Measurements from ENCODE around the gene CACUL1. TPM values are rescaled to one million over a fixed set of nuclear protein-coding genes. Genes with fewer than 3 reads are reported as not detected.
"Not testable (repeated sequence)": the region's sequence is repeated elsewhere in the genome, so short reads cannot be mapped to it uniquely, and the experiment has no call there.

CACUL1 gene
- total RNA-seq, 1 donor from 2014 or later: 24.3 TPM

- DNase-seq (ENCODE audit: extremely low read depth, low read depth, low spot score): no peak
Measured at GRCh38 chr10:118692872-118693271, 61.9 kb downstream of the CACUL1 start.

GRCh38 chr10:118689070-118689858 is 65.5 kb downstream of the CACUL1 start:
- no peak for DNase-seq (ENCODE audit: extremely low read depth, low read depth, low spot score)

GRCh38 chr10:118687472-118687871 is 67.3 kb downstream of the CACUL1 start:
- DNase-seq (ENCODE audit: extremely low read depth, low read depth, low spot score): no peak

DNA sequence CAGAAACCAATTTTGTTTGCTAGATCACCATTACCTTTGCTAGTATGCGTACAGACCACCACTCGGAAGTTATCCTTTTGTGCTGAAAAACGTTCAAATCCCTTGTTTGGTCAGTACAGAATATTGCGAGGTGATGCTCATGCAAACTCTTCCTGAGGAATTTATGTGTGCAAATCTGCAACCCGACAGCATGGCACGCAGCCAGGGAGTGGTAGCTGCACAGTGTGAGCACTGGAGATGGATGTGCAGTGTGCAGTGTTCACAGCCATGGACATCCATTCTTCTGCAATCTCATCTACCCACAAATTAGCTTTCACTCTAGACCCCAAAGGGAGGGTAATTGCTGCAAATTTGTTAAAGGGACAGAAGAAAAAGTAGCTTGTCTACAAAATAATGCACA is 72.2 kb downstream of the CACUL1 start:
- DNase-seq (ENCODE audit: extremely low read depth, low read depth, low spot score): no peak

- no peak for DNase-seq (ENCODE audit: extremely low read depth, low read depth, low spot score)
Measured at GRCh38 chr10:118680197-118680596, 74.6 kb downstream of the CACUL1 start.

- DNase-seq (ENCODE audit: extremely low read depth, low read depth, low spot score): no peak
Measured at GRCh38 chr10:118674226-118674919, 80.4 kb downstream of the CACUL1 start.

DNA sequence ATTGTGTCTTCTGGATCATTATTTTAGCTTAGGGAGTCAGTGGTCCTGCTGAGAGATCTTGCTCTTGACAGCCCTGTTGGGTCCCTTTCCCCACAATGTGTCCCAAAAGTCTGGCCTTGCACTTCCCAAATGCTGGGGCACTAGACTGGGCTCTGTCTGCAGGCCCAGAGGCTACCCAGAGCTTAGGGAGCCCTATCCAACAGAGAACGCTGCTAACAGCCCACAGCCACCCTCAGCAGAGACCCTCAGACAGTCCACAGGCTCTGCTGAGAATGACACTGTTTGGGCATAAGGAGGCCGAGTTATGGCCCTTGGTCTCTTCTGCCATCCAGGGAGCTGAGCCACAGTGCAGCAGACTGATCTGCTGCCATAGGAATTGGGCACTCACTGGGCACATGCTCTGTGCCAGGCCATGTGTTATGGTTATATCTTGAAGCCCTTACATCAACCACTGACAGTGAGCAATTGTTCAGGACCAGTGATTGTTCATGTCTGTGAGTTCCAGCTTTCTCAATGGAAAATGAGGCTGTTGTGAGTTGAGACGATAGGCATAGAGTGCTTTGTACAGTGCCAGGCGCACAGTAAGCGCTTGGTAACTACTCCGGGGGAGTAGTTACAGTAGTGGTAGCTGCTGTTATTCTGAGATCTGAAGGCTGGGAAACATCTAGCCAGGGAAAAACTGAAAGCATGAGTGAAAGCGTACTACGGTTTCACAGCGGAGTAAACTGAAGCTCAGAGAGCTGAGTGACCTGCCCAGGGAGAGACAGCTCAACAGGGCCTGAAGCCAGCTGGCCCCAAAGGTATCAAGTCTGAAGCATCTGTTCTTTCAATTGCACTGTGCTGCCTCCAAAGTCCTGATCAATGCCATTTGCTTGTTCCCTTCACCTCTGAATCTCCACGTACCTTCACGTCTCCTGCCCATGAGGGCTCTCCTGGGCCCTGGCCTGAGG is 81.7 kb downstream of the CACUL1 start:
- no peak for DNase-seq (ENCODE audit: extremely low read depth, low read depth, low spot score)

DNA sequence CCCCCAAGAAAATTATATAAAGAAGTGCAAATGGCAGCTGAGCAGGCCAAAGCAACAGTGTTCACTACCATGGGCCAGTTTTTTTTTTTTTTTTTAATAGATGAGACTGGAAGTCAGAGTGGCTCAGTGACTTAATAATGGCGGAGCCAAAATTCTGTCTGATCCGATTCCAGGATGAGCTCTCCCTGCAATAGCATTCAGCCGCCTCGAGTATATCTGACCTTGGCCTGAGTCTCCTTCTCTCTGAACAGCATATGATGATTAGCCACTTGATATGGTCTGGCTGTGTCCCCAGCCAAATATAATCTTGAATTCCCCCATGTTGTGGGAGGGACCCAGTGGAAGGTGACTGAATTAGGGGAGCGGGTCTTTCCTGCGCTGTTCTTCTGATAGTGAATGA is 82.6 kb downstream of the CACUL1 start:
- DNase-seq (ENCODE audit: extremely low read depth, low read depth, low spot score): no peak

- DNase-seq (ENCODE audit: extremely low read depth, low read depth, low spot score): not testable (repeated sequence)
Measured at GRCh38 chr10:118671221-118671620, 83.5 kb downstream of the CACUL1 start.

DNA sequence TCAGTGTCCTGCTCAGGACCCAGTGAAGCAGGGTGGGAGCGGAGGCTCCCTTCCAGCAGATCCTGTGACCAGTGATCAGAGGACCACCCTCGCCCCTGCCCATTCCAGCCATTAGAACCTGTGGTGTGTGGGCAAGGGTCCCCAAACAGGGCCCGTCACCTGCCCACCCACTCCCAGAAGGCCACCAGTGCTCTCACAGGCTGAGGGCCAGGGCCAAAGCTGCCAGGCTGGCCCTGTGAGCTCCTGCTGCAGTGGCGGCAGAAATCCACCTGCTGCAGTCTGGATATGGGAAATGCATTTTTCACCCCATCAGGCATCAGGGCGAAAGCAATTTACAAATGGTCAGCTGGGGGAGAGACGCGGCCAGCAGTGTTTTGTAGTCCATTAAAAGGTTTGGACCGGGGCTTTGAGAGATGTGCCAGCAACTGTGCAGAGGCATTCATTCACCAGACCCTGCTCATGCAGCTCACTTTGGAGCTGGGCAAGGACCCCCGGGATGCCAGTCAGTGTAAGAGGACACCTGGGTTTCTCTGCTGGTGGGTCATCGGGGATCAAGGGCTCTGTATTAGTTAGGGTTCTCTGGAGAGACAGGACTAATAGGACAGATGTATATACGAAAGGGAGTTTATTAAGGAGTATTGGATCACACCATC is 84.2 kb downstream of the CACUL1 start:
- no peak for DNase-seq (ENCODE audit: extremely low read depth, low read depth, low spot score)

- no peak for DNase-seq (ENCODE audit: extremely low read depth, low read depth, low spot score)
Measured at GRCh38 chr10:118669835-118670234, 84.9 kb downstream of the CACUL1 start.

DNA sequence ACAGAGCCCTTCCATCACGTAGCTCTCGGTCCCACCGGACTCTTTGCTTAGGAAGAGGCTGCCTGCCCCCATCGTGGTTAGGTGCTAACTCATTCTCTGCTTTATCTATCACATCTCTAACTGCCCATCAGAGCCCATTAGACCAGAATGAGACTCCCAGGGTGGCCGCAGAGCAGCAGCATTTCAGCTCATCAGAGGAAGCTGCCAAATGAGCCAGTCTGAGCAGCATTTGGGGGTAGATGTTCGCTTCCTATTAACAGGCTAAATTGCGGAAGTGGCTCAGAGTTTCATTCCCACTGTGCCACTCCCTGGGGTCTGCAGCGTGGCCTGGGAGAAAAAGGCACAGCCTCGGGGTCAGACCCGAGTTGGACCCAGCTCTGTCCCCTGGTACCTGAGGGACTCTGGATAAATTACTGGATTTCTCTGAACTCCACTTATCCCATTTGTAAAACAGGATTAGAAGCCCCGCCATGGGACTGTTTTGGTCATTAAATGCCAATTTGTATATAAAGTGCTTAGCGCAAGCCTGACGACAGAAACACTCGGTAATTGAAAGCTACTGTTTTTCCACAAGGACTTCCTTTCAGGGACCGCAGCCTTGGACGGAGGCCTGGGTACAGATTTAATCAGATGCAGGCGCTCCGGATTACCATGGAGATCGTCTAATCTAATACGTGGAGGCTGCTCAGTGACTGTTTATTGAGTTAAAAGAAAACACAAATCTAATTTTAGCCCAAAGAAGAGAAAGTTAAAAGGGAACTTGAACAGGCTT is 85.6 kb downstream of the CACUL1 start:
- peak; percentile 3 for DNase-seq (ENCODE audit: extremely low read depth, low read depth, low spot score)

GRCh38 chr10:118668228-118668952 is 86.4 kb downstream of the CACUL1 start:
- no peak for DNase-seq (ENCODE audit: extremely low read depth, low read depth, low spot score)

- DNase-seq (ENCODE audit: extremely low read depth, low read depth, low spot score): no peak
Measured at GRCh38 chr10:118667732-118668131, 87.0 kb downstream of the CACUL1 start.

GRCh38 chr10:118666350-118666749 is 88.4 kb downstream of the CACUL1 start:
- no peak for DNase-seq (ENCODE audit: extremely low read depth, low read depth, low spot score)

DNA sequence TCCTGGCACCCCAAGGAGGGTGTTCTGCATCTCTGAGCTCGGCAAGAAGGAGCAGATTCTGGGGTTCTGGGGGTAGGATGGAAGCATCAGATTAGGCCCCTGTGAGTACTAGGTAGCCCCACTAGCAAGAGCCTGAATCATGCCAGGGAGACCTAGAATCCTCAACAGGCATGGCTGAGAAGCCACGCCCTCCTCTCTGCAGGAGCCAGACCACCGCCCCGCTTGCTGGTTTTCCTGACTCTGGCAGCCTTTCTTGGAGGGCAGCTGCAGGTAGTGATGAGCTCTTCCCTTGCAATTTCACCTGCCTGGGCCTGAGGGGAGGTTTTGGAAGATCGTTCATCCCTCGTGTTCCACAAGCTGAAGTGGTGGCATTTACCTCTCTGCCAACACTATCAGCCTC is 90.4 kb downstream of the CACUL1 start:
- DNase-seq (ENCODE audit: extremely low read depth, low read depth, low spot score): no peak

GRCh38 chr10:118663176-118663575 is 91.6 kb downstream of the CACUL1 start:
- no peak for DNase-seq (ENCODE audit: extremely low read depth, low read depth, low spot score)

- no peak for DNase-seq (ENCODE audit: extremely low read depth, low read depth, low spot score)
Measured at GRCh38 chr10:118662228-118663035, 92.3 kb downstream of the CACUL1 start.
